IMR-90 (cell line): ENCODE results near the gene ATP2A3. TPM values are rescaled to one million over a fixed set of nuclear protein-coding genes. Genes with fewer than 3 reads are reported as not detected.

ENCODE experiments used
- ATAC-seq: fragments of 200-7000 bp; cut with Tn5 transposase; 2 replicates; pipeline ENCODE4 v1.9.1; 2020; ENCODE audit warnings: low read depth, mild to moderate bottlenecking, moderate library complexity
- BruUV-seq: library from RNA; stranded (reverse); fragments of 400-500 nt; replicated peaks from 2 replicates; lab custom pipeline; 2021; lab: Mats Ljungman, UMichigan
- CTCF ChIA-PET: fragments of 300-600 bp; formaldehyde crosslinking; extraction: SDS; loops from one replicate; lab custom pipeline; 2021; ENCODE audit warnings: antibody characterized with exemption; lab: Yijun Ruan, JAX
- POLR2A ChIA-PET: fragments of 300-600 bp; sonication (Branson Sonifier 250); formaldehyde crosslinking; loops from one replicate; lab custom pipeline; 2022; ENCODE audit warnings: antibody characterized with exemption; ENCODE audit not compliant: unreplicated experiment; lab: Charles Lee
- DNase-seq: peaks from one replicate; pipeline ENCODE4 v3.0.0; 2013
- H2AFZ ChIP-seq: replicated peaks from 2 replicates; pipeline ENCODE3; 2013; ENCODE audit warnings: low read length, mild to moderate bottlenecking; ENCODE audit not compliant: poor library complexity
- H2AK5ac ChIP-seq: 2 replicates; pipeline ENCODE4 v1.6.1; 2013; ENCODE audit warnings: low read depth, low read length, inconsistent platforms
- H2AK9ac ChIP-seq: replicated peaks from 2 replicates; pipeline ENCODE3; 2013; ENCODE audit warnings: mild to moderate bottlenecking, low read depth, low read length, moderate library complexity; ENCODE audit not compliant: poor library complexity
- H2BK120ac ChIP-seq: 2 replicates; pipeline ENCODE4 v1.6.1; 2013; ENCODE audit warnings: low read depth, low read length, inconsistent platforms
- H2BK15ac ChIP-seq: 3 replicates; pipeline ENCODE4 v1.6.1; 2013; ENCODE audit warnings: low read depth, low read length, inconsistent platforms
- H2BK20ac ChIP-seq: 2 replicates; pipeline ENCODE4 v1.6.1; 2013; ENCODE audit warnings: low read depth, mild to moderate bottlenecking, inconsistent platforms, low read length, moderate library complexity
- H2BK5ac ChIP-seq: 2 replicates; pipeline ENCODE4 v1.6.1; 2013; ENCODE audit warnings: mild to moderate bottlenecking, low read depth, low read length, inconsistent platforms; ENCODE audit not compliant: poor library complexity, severe bottlenecking
- H3K14ac ChIP-seq: replicated peaks from 2 replicates; pipeline ENCODE4 v1.6.1; 2013; ENCODE audit warnings: low read depth, low read length, inconsistent platforms
- H3K18ac ChIP-seq: 2 replicates; pipeline ENCODE4 v1.6.1; 2013; ENCODE audit warnings: low read depth, low read length, control low read depth
- H3K23ac ChIP-seq: 2 replicates; pipeline ENCODE4 v1.6.1; 2013; ENCODE audit warnings: low read depth, low read length, inconsistent platforms
- H3K27ac ChIP-seq: 2 replicates; pipeline ENCODE4 v1.5.1; 2013; ENCODE audit warnings: mild to moderate bottlenecking, control low read depth, low read length; ENCODE audit not compliant: insufficient read depth
- H3K27me3 ChIP-seq: 2 replicates; pipeline ENCODE4 v1.6.1; 2013; ENCODE audit warnings: low read length; ENCODE audit not compliant: control insufficient read depth, insufficient read depth
- H3K36me3 ChIP-seq: 2 replicates; pipeline ENCODE4 v1.6.1; 2013; ENCODE audit warnings: low read length, mixed read lengths; ENCODE audit not compliant: control insufficient read depth, insufficient read depth
- H3K4ac ChIP-seq: 2 replicates; pipeline ENCODE4 v1.6.1; 2013; ENCODE audit warnings: low read depth, low read length, inconsistent platforms
- H3K4me1 ChIP-seq: 2 replicates; pipeline ENCODE4 v1.6.1; 2013; ENCODE audit warnings: low read length, mixed read lengths; ENCODE audit not compliant: control insufficient read depth, insufficient read depth
- H3K4me2 ChIP-seq: 2 replicates; pipeline ENCODE4 v1.6.1; 2013; ENCODE audit warnings: low read depth, mild to moderate bottlenecking, control low read depth, low read length, moderate library complexity
- H3K4me3 ChIP-seq: 2 replicates; pipeline ENCODE4 v1.5.1; 2013; ENCODE audit warnings: low read depth, mild to moderate bottlenecking, control low read depth, low read length, moderate library complexity; ENCODE audit not compliant: insufficient read depth
- H3K56ac ChIP-seq: 2 replicates; pipeline ENCODE4 v1.6.1; 2013; ENCODE audit warnings: low read length, inconsistent platforms; ENCODE audit not compliant: insufficient read depth; ENCODE audit errors: extremely low read depth
- H3K79me1 ChIP-seq, 2 experiments: 2 replicates each; pipeline ENCODE4 v1.6.1; 2013; ENCODE audit warnings: low read length in 2 of 2, inconsistent platforms in 1 of 2, low read depth in 1 of 2
- H3K9ac ChIP-seq: 2 replicates; pipeline ENCODE4 v1.6.1; 2013; ENCODE audit warnings: low read depth, low read length, control low read depth
- H3K9me1 ChIP-seq: 2 replicates; pipeline ENCODE4 v1.6.1; 2013; ENCODE audit warnings: low read length, inconsistent platforms; ENCODE audit not compliant: insufficient read depth
- H3K9me3 ChIP-seq: 2 replicates; pipeline ENCODE4 v1.6.1; 2013; ENCODE audit warnings: low read length; ENCODE audit not compliant: control insufficient read depth, insufficient read depth
- H4K20me1 ChIP-seq: 2 replicates; pipeline ENCODE4 v1.6.1; 2013; ENCODE audit warnings: low read length, inconsistent platforms; ENCODE audit not compliant: insufficient read depth
- H4K5ac ChIP-seq: 2 replicates; pipeline ENCODE4 v1.6.1; 2013; ENCODE audit warnings: mild to moderate bottlenecking, low read depth, low read length, control low read depth
- H4K8ac ChIP-seq, 2 experiments: 2 replicates each; pipeline ENCODE4 v1.6.1; 2013; ENCODE audit warnings: low read depth in 2 of 2, low read length in 2 of 2, control low read depth in 1 of 2, inconsistent platforms in 1 of 2
- H4K91ac ChIP-seq: 2 replicates; pipeline ENCODE4 v1.6.1; 2013; ENCODE audit warnings: low read depth, low read length, inconsistent platforms; ENCODE audit not compliant: insufficient read depth
- CEBPB ChIP-seq: IDR thresholded peaks from 2 replicates; pipeline ENCODE4 v1.6.1; 2012; ENCODE audit warnings: low read depth, low read length, improper control_type of control experiment
- CTCF ChIP-seq: conservative IDR thresholded peaks from 2 replicates; pipeline ENCODE4 v1.5.1; 2012; ENCODE audit warnings: mild to moderate bottlenecking, low read depth, low read length, improper control_type of control experiment
- ELK1 ChIP-seq: fragments of 150-350 bp; IDR thresholded peaks from 2 replicates; pipeline ENCODE4 v1.6.1; 2016; ENCODE audit warnings: low read depth, mild to moderate bottlenecking, low read length, moderate library complexity, borderline replicate concordance
- FOS ChIP-seq: fragments of 150-350 bp; IDR thresholded peaks from 2 replicates; pipeline ENCODE4 v1.6.1; 2016; ENCODE audit warnings: low read depth, low read length
- MAZ ChIP-seq: IDR thresholded peaks from 2 replicates; pipeline ENCODE4 v1.6.1; 2012; ENCODE audit warnings: low read depth, mild to moderate bottlenecking, low read length, improper control_type of control experiment, moderate library complexity, borderline replicate concordance
- MXI1 ChIP-seq: IDR thresholded peaks from 2 replicates; pipeline ENCODE4 v1.6.1; 2012; ENCODE audit warnings: low read depth, mild to moderate bottlenecking, low read length, moderate library complexity, borderline replicate concordance
- RFX5 ChIP-seq: IDR thresholded peaks from 2 replicates; pipeline ENCODE4 v1.8.0; 2012; ENCODE audit warnings: low read depth, mild to moderate bottlenecking, low read length, moderate library complexity
- WGBS, 2 experiments: methylation state at CpG; one replicate each; pipeline versions ENCODE4 v1.1.5 to v1.1.7; 2013; ENCODE audit warnings: missing lambda C conversion rate in 2 of 2; ENCODE audit not compliant: insufficient read length in 1 of 2; ENCODE audit errors: extremely low coverage in 2 of 2; 5-methylcytosine and 5-hydroxymethylcytosine counted together
- dilution Hi-C: fragments of 300-500 bp; cut with HindIII; formaldehyde crosslinking; loops from one replicate; pipeline ENCODE4 v1.14.3; 2018; ENCODE audit warnings: low sequenced_read_pairs; ENCODE audit not compliant: unreplicated experiment
- in situ Hi-C: fragments of 300-500 bp; cut with MboI; formaldehyde crosslinking; loops from 3 replicates; pipeline ENCODE4 v1.14.3; 2019; ENCODE audit warnings: low sequenced_read_pairs, inconsistent platforms, mixed read lengths
- intact Hi-C: fragments of 100-400 bp; cut with micrococcal nuclease; formaldehyde crosslinking; loops from 2 replicates; pipeline ENCODE4 v1.10.0; 2022
- polyA plus RNA-seq, 3 experiments: library from polyadenylated mRNA; depleted of rRNA; stranded (reverse); fragments of >200 nt; gene quantifications; 2 replicates each; pipeline ENCODE4 v1.2.3, GENCODE V29; 2012; ENCODE audit warnings: low replicate concordance in 1 of 3
- total RNA-seq: library from RNA; depleted of rRNA; stranded (reverse); fragments of >200 nt; gene quantifications from 2 replicates; pipeline ENCODE4 v1.2.3, GENCODE V29; 2012

Gene ATP2A3
- total and polyA plus RNA-seq, 2 of the 4 experiments (the other 2 are of a cell fraction) = 0.18 to 0.63 TPM

GRCh38 chr17:4007346-4008081 is 43.3 kb upstream of the ATP2A3 start:
- 89% methylated on average over 16 of the region's 27 CpGs; no CpG with 5 or more reads in 1 of the 2 experiments for WGBS, 2 experiments
- no peak overlapping the region for H3K56ac ChIP-seq
- CTCF ChIA-PET = interaction anchor here (0.7 to 2.6 kb wide), 5 partner anchors 19 to 111 kb away, joined by 3 to 11 read pairs (median 3); no protein-coding TSS in a partner anchor

More at GRCh38 chr17:4007346-4008081, 43.3 kb upstream of the ATP2A3 start:
- peak overlapping the region; percentile 80 for H3K14ac ChIP-seq
- peak overlapping the region; percentile 25 for H2BK5ac ChIP-seq
- H3K9me1 ChIP-seq = peaks cover 28% of the 10 kb centered on the region
- no peaks in the 10 kb centered on the region for H3K27me3 ChIP-seq
- DNase-seq = no peak
- no peaks in the 10 kb centered on the region for H3K9me3 ChIP-seq
- in situ Hi-C loops (loop anchor here (5.0 to 25.0 kb wide), 2 partner anchors 95 to 270 kb away; no protein-coding TSS in a partner anchor), dilution Hi-C loops (no loop called here), intact Hi-C loops (loop anchor here (1.0 to 2.0 kb wide), 2 partner anchors 72 to 93 kb away; no protein-coding TSS in a partner anchor)
- no peak for TF ChIP-seq CTCF
- TF ChIP-seq MAZ = no peak
- TF ChIP-seq CEBPB = no peak
- TF ChIP-seq MXI1 = no peak
- no peak for TF ChIP-seq RFX5
- TF ChIP-seq ELK1 = no peak
- no peak for TF ChIP-seq FOS
- POLR2A ChIA-PET = no interaction called here
- peak overlapping the region; percentile 57; the same call in 1 of the 2 replicates for H3K23ac ChIP-seq
- peaks cover 0 to 21% of the 10 kb centered on the region in 2 experiments; a peak in 2 of 4 replicates for H3K79me1 ChIP-seq
- H3K4me1 ChIP-seq = peaks cover 25% of the 10 kb centered on the region
- no peak overlapping the region for H2AFZ ChIP-seq
- peak overlapping the region; percentile 20; the same call in 1 of the 2 replicates for H4K91ac ChIP-seq
- no peak overlapping the region for H3K9ac ChIP-seq
- peak overlapping the region; percentile 71 for H3K4ac ChIP-seq
- H2AK9ac ChIP-seq = peak overlapping the region; percentile 50
- peak overlapping the region; percentile 69; the same call in 1 of the 2 replicates for H2BK120ac ChIP-seq
- ATAC-seq = no peak
- peaks cover 40% of the 10 kb centered on the region for H3K36me3 ChIP-seq
- peak overlapping the region in 1 of 2 experiments; percentile 37; a peak in 1 of 4 replicates for H4K8ac ChIP-seq
- H2BK20ac ChIP-seq = peak overlapping the region; percentile 57; the same call in 1 of the 2 replicates
- H2BK15ac ChIP-seq = peak overlapping the region; percentile 51; the same call in 1 of the 3 replicates
- peak overlapping the region; percentile 15; the same call in 1 of the 2 replicates for H3K27ac ChIP-seq
- peak overlapping the region; percentile 63; the same call in 1 of the 2 replicates for H3K18ac ChIP-seq
- peak overlapping the region; percentile 6 for H2AK5ac ChIP-seq
- H3K4me3 ChIP-seq = no peak overlapping the region
- peak overlapping the region; percentile 27; the same call in 1 of the 2 replicates for H3K4me2 ChIP-seq
- BruUV-seq = no TSS peak
- no peak overlapping the region; the same call in 1 of the 2 replicates for H4K5ac ChIP-seq
- H4K20me1 ChIP-seq = peaks cover 19% of the 10 kb centered on the region
